ENCODE measurements around the gene PLCD3.

Gene PLCD3, protein sequence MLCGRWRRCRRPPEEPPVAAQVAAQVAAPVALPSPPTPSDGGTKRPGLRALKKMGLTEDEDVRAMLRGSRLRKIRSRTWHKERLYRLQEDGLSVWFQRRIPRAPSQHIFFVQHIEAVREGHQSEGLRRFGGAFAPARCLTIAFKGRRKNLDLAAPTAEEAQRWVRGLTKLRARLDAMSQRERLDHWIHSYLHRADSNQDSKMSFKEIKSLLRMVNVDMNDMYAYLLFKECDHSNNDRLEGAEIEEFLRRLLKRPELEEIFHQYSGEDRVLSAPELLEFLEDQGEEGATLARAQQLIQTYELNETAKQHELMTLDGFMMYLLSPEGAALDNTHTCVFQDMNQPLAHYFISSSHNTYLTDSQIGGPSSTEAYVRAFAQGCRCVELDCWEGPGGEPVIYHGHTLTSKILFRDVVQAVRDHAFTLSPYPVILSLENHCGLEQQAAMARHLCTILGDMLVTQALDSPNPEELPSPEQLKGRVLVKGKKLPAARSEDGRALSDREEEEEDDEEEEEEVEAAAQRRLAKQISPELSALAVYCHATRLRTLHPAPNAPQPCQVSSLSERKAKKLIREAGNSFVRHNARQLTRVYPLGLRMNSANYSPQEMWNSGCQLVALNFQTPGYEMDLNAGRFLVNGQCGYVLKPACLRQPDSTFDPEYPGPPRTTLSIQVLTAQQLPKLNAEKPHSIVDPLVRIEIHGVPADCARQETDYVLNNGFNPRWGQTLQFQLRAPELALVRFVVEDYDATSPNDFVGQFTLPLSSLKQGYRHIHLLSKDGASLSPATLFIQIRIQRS

DNA sequence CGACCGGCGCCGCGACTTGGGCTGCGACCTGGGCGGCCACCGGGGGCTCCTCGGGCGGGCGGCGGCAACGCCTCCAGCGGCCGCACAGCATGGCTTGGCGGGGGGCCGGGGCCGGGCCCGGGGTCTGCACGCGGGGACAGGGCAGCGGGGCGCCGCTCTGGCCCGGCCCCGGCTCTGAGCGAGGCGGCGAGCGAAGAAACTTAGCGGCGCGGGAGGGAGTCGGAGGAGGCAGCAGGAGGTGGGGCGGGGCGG lies at the start of gene PLCD3:
Gene PLCD3, minus strand, starts transcription at position 196 of the 252 bp plus-strand sequence. Its CDS starts 105 bp downstream, at position 91.
- in situ Hi-C loops (cut with MboI; ENCODE audit: low sequenced_read_pairs), result no loop called here

DNA sequence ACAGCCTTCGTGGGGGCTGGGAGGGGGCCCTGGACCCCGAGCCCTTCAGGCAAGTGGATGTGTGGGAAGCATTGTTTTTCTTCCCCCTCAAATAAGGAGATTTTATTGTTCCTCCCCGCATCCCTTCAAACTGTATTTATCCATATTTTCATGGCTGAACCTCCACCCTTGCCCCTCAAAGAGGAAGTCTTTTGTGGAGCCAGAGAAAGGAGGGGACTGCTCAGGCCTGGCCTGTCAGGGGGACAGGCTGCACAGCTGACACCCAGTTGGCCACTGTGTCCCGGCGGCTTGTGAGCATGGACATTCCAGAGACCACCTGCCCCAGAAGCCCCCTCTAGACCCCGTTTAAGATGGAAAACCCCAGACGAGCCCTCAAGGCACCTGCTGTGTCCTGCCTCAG lies 45.2 kb upstream of the PLCD3 start:
- in situ Hi-C loops (cut with MboI; ENCODE audit: low sequenced_read_pairs), result no loop called here

DNA sequence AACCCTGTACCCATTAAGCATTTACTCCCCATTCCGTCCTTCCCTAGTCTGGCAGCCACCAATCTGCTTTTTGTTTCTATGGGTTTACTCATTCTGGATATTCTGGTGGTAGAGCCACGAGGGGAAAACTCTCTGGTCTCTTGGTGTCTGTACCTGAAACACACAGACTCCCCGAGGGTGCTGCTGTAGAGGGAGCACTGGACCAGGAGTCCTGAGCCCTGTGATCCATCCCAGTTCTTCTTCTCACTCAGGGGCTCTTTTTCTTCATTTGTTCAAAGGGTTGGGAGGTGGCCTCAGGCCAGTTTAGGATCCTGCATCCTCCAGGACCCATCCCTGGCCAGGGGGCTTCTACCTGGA lies 43.4 kb upstream of the PLCD3 start:
- in situ Hi-C loops (cut with MboI; ENCODE audit: low sequenced_read_pairs), result no loop called here

DNA sequence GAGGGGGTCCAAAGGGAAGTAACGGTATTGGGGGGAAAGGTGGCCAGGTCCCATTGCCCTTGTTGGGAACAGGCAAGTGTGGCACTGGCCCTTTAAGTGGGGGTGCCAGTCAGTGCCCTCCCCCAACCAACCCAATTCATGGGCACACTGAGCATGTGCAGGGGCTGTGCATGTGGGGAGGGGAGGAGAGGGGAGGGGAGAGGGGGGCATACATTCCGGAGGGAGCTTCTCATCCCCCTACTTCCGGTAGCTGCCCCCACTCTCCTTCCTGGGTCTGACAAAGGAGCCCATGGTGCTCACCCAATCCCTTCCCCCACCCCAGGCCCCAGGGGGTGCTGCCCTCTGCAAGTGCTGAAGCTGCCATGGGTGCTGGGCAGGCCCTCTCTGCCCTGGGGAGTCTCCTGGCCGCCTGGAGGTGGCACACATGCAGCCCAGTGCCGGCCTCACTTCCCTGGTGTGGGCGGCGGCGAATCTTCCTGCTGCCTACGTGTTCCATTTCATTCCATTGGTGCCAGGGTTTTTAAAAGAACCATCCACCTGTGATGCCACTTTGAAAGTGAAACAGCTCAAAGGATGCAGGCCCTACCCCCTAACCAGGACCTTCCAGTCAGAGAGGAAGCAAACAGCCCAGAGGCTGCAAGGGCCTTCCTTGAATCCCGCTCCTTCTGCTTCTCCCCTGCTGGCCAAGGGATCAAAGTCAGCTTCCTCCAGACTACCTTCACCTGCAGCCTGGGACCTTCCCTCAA lies 40.4 kb upstream of the PLCD3 start:
- in situ Hi-C loops (cut with MboI; ENCODE audit: low sequenced_read_pairs), result no loop called here

DNA sequence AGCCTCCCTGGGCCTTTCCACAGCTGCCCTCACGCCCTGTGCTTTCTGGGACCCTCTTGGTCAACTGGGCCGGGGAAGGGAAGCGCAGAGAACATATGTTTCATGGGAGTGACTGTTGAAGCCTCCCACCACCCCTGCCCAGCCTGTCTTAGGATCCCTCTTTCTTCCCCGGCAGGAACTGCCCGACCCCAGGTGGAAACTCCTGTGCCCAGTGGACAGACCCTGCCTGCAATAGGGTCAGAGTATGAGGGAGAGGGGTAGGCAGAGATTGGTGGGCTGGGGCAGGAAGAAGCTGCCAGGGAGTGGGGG lies 39.9 kb upstream of the PLCD3 start:
- in situ Hi-C loops (cut with MboI; ENCODE audit: low sequenced_read_pairs), result no loop called here

DNA sequence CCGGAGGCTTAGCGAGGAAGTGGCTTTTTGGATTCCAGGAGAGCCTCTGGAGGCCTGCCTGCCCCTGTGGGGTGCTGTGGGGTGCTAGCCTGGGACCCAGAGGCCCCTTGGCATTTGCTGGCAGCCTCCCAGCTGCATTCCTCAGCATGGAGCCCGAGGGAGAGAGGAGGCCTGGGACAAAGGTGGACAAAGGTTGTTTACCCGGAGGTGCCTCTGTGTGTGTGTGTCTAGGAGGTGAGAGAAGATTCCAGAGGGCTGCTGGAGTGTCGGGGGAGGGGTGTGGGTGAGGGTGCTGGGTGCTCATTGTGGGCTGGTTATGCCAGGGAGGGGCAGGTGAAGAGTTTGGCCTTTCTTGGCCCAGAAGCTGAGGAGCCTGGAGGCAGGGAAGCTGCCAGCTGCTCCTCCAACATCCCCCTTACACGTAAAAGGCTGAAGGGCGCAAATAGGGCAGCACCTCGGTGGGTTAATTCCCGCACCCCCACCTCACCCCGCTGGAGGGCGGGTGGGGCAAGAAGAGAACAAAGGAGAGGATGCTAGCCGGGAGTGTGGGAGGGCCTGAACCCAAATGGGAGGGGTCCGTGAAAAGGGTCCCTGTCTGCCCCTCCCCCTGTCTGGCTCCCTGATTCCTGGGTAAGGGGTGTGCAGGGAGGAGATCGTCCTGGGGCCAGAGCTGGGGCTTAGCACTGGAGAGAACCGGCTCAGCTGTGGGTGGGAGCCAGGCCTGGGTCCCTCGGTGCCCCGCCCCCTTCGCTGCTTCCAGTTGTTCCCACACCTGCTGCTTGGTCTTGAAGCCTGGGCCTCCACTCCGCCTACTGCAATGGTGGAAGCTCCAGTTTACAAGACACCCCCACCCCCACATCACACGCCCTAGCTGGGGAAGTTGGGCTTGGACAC lies 39.3 kb upstream of the PLCD3 start:
- in situ Hi-C loops (cut with MboI; ENCODE audit: low sequenced_read_pairs), result no loop called here

DNA sequence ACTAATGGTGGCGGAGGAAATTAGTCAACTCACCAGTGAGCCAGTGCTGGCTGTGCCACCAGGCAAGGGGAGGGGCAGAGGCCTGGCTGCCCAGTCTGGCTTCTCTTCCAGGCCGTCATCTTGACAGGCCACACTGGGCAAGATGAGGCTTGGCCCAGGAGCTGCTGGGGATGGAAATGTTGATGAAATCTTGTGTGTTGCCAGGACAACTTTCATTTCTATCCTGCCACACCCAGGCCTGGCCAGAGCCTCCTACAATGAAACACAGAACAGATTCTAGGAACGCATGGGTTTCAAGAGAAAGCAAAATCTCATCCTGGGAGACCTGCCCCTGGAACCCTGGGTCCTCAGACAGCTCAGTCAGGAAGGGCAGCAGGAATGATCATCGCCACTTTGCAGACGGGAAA lies 38.6 kb upstream of the PLCD3 start:
- in situ Hi-C loops (cut with MboI; ENCODE audit: low sequenced_read_pairs), result no loop called here

DNA sequence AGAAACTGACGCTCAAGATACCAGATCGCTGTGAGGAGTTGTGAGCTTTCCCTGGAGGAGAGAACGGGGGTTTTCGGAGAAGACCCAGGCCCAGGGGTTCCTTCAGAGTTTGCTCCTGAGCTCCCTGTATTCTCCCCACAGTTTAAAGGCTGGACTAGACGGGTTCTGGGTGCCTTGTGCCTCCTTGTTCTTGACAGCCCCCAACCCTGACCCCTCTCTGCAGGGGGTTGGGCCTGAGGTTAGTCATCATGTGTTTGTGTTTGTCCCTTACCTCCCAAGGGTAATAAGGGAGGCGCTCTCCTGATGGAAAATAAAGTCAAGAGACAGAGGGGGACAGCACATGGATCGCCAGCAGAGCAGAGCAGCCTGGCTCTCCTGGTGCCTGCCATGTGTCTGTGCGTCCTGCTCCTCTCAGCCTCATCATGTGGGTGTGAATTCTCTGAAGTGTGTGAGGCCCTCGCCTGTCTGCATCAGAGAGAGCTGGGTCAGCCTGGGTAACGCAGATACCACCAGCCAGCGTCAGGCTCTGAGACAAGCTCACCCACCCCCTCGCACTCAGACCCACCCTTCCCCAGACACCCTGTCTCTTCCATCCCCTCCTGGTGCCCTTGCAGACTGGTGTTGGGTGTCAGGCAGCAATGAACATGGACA lies 38.1 kb upstream of the PLCD3 start:
- in situ Hi-C loops (cut with MboI; ENCODE audit: low sequenced_read_pairs), result no loop called here

DNA sequence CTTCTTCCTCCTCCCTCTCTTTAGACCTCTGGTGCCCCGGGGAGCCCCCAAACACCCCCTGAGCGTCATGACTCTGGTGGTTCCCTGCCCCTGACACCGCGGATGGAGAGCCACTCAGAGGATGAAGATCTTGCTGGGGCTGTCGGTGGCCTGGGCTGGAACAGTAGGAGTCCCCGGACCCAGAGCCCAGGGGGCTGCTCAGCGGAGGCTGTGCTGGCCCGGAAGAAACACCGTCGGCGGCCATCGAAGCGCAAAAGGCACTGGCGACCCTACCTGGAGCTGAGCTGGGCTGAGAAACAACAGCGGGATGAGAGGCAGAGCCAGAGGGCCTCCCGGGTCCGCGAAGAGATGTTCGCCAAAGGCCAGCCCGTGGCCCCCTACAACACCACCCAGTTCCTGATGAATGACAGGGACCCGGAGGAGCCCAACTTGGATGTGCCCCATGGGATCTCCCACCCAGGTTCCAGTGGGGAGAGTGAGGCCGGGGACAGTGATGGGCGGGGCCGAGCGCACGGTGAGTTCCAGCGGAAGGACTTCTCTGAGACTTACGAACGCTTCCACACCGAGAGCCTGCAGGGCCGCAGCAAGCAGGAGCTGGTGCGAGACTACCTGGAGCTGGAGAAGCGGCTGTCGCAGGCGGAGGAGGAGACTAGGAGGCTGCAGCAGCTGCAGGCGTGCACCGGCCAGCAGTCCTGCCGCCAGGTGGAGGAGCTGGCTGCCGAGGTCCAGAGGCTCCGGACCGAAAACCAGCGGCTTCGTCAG lies 36.9 kb upstream of the PLCD3 start:
- in situ Hi-C loops (cut with MboI; ENCODE audit: low sequenced_read_pairs), result no loop called here

DNA sequence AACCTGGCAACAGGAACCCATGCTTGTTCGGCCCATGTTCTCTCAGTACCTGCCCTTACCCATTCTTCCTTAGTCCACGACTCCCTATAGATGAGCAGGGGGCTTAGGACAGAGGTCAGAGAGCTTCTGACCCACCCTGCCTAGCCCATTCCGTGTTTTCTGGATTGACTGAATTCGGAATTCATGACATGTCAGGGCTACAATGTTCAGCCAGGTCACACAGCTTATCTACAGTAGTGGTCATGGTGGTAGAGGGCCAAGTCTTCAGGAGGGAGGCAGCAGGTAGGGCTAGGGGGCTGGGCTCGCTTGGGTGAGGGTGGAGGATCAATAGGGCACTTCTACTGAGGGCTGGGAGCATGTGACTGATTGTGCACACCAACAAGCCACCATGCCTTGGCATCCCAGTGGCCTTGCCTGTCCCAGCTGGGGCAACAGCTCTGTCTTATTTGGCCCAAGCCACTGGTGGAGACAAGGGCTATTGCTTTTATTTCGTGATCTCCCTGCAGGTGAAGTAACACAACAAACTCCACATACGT lies 32.5 kb upstream of the PLCD3 start:
- in situ Hi-C loops (cut with MboI; ENCODE audit: low sequenced_read_pairs), result no loop called here

DNA sequence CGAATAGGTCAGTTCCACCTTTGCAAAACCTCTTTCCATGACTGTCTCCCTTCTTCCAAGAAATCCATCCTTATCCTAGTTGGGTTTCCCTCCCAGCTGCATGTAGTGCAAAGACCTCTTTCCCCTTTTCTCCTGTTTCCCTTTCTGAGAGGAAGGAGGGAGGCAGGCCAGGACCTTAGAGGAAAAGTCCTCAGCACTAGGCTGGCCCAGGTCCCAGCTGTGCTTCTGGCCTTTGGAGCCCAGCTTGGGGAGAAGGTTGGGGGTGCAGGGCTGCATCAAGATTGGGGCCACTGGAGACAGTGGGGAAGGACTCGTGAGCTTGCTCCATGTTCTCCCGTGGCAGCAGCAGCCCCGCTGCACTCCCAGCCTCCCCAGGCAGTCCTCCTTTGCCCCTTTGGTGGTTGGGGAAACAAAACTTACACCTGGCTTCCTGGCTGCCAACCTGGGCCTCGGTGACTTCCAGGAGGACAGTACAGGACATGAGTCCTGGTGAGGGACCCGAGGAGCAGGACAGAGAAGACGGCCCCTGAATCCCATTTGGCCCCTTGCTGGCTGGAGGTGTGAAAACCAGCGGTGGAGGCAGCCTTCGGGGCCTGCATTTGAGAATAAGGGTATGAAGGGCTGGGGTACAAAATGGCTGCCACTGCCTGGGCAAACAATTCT lies 29.8 kb upstream of the PLCD3 start:
- in situ Hi-C loops (cut with MboI; ENCODE audit: low sequenced_read_pairs), result no loop called here

DNA sequence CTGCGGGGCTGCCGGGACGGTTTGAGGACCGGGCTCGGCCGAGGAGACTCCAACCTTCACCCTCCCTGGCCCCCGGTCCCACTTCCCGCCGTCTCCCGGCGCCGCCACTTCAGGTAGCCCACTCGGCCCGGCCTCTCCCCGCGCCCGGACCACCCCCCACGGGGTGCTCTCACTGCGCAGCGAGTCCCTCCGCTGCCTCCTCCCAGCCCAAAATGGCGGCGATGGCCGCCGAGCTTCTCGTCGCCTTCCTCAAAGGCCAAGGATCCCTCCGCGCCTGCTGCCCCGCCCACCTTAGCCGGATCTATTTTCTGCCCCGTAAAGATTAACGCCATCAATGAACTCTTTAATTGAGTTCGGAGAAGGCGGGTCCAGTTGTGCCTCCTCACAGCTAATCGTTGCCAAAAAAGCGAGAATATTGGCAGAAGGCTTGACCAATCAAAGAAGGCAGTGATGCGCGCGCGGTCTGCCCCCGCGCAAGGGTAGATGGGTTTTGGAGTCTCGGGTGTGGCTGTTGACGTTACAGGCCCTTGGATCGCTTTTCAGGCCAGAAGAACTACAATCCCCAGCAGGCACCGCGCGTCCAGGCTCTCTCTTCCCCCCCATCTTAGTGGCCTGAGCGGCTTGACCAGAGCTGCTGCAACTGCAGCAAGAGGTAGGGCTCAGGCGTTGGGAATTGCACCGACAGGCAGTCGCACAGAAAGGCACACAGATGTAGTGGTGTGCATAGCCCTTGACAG lies 29.1 kb upstream of the PLCD3 start, which contains the start of gene HEXIM2:
Gene HEXIM2, plus strand, starts transcription at position 588 of the 737 bp plus-strand sequence. CDS start 919 bp downstream, outside the sequence.
- in situ Hi-C loops (cut with MboI; ENCODE audit: low sequenced_read_pairs), result no loop called here

DNA sequence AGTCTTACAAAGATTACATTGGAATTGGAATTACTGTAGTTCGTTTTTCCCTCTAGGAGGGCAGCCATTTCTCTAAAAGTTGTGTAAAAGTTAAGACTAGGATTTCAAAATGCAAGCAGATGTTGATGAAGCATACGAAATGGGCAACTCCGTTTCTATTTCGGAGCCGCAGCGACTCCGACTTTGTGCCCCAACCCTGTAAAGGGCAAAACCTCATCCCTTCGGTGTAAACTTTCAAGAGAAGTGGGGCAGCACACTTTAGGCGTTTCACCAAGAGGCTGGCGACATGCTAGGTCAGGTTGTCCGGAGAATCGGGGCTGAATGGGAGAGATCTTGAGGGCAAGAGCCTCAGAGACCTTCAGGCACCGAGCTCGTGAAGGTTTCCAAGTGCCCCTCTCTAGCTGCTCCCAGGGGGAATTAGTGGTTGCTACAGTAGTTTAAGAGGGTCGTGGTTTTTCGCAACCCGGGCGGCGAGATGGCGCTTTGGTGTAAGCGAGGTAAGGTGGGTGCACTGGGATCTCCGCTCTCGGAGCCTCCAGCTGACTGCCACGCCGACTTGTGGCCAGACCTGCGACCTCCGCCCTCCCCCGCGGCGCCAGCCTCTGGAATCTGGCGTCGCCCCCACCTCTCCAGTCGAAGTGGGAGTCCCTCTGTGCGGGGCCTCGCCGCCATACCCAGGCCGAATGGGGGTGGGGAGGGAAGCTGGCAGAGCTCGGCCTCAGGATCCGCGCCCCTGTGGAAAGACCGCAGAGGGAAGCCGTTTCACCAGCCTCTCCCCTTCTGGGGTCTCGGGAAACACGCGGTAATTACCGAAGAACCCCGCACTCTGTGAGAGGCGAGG lies 28.4 kb upstream of the PLCD3 start:
- in situ Hi-C loops (cut with MboI; ENCODE audit: low sequenced_read_pairs), result no loop called here

DNA sequence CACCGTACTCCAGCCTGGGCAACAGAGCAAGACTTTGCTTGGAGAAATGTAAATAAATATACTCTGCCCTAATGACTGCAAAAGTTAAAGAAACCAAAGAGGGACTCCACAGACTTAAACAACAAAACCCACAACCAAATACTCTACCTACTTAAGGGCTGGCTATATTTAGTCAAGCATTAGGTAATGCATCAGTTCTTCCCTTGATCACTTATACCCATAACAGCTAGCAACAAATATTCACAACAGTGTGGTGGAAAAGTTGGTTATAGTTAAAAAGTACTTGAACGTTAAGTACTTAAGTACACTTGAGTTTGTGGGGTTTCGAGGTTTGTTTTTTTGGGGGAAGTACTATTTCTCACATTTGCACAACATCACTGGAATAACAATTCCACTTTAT lies 23.9 kb upstream of the PLCD3 start:
- in situ Hi-C loops (cut with MboI; ENCODE audit: low sequenced_read_pairs), result no loop called here

DNA sequence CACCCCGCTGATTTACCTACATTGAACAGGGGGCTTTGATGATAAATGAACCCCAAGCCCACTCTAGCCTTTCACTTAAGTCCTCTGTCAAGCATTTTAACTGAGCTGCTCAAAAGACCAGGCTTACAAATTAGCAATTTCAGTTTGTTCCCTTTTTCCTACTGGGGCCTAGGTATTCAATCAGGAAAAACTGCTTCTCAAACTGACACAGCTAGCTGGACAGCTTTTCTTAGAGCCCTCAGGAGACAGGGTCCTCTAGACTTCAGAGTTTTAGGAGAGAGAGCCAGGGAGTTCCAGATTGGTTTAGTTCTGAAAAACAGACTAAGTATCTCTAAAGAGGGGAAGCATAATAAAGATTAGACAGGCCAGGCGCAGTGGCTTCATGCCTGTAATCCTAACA lies 23.2 kb upstream of the PLCD3 start:
- in situ Hi-C loops (cut with MboI; ENCODE audit: low sequenced_read_pairs), result no loop called here

DNA sequence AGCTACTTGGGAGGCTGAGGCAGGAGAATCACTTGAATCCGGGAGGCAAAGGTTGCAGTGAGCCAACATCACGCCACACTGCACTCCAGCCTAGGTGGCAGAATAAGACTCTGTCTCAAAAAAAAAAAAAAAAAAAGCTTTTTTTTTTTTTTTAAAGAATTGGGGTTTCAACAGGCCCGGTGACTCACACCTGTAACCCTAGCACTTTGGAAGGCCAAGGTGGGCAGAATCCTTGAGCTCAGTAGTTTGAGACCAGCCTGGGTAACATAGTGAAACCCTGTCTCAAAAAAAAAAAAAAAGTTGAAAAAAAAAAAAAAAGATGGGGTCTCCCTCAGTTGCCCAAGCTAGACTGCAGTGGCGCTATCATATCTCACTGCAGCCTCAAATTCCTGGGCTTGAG lies 22.7 kb upstream of the PLCD3 start:
- in situ Hi-C loops (cut with MboI; ENCODE audit: low sequenced_read_pairs), result no loop called here

All from HL-60/S4 treated with retinoic acid at 250 ng/mL for 4 days and 3 days (cell line).